GM12872 (cell line): Measurements from ENCODE around the gene RPGRIP1.

ENCODE experiments used
- TF ChIP-seq, protein P1 (sequence below): IDR thresholded peaks from 3 replicates; pipeline ENCODE4 v1.5.1; 2011; ENCODE audit warnings: low read depth, mild to moderate bottlenecking, low read length, moderate library complexity; ENCODE audit not compliant: insufficient read depth

The RPGRIP1 gene

DNA sequence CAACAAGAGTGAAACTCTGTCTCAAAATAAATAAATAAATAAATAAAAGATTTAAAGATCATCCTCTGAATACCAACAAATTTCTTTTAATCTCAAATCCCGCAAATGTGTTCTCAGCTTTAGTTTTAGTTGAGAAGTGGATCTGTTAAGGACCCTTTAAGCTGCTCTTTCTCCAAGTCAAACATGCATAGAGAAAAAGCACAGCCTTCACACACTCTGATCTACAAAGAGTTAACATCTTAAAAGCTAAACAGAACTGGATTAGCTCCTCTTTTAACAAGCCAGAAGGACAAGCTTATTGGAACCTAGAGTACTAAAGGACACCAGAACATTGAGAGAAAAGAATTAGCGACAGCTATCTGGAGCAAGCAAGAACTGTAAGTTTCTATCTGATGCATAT, at the start of gene RPGRIP1:
Gene RPGRIP1 (plus strand): TSS at position 301 of the 400 bp plus-strand sequence. CDS start 7,894 bp downstream, outside the sequence.
- TF ChIP-seq, protein P1, sequence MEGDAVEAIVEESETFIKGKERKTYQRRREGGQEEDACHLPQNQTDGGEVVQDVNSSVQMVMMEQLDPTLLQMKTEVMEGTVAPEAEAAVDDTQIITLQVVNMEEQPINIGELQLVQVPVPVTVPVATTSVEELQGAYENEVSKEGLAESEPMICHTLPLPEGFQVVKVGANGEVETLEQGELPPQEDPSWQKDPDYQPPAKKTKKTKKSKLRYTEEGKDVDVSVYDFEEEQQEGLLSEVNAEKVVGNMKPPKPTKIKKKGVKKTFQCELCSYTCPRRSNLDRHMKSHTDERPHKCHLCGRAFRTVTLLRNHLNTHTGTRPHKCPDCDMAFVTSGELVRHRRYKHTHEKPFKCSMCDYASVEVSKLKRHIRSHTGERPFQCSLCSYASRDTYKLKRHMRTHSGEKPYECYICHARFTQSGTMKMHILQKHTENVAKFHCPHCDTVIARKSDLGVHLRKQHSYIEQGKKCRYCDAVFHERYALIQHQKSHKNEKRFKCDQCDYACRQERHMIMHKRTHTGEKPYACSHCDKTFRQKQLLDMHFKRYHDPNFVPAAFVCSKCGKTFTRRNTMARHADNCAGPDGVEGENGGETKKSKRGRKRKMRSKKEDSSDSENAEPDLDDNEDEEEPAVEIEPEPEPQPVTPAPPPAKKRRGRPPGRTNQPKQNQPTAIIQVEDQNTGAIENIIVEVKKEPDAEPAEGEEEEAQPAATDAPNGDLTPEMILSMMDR = no peak

DNA sequence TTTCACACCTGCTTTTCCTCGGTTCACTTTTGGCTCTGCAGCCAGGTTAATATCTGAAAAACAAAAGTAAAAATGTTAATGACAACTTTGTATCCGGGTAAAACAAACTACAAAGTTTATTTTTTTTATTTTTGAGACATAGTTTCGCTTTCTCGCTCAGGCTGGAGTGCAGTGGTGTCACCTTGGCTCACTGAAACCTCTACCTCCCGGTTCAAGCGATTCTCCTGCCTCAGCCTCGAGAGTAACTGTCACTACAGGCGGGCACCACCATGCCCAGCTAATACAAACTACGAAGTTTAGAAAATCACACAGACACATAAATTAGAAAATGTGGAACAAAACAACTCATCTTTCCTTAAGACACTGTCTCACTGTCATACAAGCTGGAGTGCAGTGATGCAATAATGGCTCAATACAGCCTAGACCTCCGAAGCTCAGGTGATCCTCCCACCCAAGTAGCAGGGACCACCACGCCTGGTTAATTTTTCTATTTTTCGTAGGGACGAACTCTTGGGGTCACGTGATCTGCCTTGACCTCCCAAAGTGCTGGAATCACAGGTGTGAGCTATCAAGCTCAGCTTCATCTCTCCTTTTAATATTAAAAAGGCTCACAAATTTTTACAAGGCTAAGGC, 48.7 kb upstream of the RPGRIP1 start:
- TF ChIP-seq, protein P1 = no peak

DNA sequence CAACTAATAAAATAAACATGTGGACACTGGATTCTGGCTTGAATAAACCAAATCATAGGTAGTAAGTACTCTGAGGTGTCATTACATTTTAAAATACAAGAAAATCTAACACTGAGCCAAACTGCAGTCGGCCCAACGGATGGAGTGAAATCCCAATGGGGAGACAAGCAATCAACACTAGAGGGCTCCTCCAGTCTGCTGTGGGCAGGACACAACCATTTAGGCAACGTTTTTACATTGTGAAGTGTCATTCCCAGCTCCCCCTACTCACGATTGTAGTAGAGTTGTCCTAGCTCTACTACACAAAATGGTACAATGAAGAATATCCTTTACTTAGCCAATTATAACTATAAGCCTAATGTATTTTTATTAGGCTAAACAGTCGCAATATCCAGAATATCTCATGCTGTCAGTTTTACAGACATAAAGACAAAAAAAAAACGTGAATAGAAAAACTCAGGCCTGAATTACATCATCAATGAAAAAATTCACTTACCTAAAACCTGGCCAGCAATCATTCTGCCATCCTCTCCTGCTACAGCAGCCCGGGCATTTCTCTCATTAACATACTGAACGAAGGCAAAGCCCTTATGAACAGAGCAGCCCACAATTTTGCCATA, 46.3 kb upstream of the RPGRIP1 start:
- TF ChIP-seq, protein P1 = 0 out of 3 replicates have a peak, but pooled peaks have one; percentile 26

DNA sequence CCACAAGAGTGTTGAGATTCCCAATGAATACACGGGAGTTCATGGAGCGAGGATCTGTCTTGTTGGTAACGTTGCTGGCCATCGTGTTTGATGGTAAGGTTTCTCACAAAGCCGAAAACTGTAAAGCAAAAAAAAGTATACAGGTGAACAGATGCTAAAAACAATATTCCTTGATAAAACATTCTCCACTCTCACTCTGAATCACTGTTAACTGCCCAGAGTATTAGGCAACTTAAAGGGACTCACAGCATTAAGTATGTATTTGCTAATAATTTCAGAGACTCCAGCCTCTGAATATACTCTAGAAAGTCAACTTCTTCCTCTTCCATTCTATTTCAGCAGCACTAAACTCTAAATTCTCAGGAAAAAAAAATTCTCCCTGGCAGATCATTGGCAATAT, 45.8 kb upstream of the RPGRIP1 start:
- TF ChIP-seq, protein P1 = no peak

DNA sequence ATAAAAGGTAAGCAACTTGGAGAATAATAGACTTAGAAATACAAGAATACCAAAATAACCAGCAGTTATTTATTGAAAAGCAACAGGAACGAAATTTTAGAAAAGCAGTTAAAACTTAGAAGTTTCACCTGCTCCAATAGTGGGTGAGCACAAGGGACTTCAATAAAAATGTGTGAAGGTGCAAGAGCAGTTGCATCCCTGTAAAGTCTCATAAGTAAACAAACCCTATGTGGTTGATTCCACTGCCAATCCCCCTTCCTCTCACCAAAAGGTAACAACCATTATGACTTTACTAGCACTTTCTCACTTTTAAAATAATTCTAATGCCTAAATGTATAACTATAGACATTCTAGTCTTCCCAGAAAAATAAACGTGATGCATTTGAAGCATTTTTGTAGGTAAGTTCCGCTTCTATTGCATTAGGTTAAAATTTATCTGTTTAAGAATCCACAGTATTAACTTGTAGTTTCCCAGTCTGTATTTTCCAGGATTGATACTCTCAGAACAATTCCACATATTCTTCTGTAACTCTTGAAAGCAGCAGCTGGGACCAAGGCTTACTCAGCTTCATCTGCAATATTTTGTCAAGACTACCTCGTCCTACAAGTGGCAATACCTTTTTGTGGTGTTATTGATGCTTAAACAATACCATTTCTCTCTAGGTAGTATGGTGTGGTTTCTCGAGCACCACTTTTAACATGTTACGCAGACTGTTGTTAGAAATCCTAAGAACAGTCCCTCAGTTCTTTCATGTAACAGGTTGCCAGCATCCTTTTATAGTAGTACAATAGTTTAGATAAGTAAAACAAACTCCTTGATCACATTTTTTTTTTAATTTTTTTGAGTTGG, 42.7 kb upstream of the RPGRIP1 start:
- TF ChIP-seq, protein P1 = no peak

DNA sequence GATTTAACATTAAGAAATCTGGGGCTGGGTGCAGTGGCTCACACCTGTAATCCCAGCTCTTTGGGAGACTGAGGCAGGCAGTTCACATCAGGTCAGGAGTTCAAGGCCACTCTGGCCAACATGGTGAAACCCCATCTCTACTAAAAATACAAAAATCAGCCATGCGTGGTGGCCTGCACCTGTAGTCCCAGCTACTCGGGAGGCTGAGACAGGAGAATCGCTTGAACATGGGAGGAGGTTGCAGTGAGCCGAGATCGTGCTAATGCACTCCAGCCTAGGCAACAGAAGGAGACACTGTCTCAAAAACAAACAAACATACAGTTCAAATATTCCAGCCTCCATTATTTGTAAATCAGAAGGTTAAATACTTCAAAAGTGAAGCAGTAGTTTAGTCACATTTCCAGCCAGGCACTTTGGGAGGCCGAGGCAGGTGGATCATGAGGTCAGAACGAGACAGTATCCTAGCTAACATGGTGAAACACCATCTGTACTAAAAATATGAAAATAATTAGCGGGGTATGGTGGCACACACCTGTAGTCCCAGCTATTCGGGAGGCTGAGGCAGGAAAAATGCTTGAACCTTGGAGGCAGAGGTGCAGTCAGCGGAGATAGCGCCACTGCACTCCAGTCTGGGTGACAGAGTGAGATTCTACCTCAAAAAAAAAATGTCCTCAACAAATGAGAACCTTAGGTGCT, 40.9 kb upstream of the RPGRIP1 start:
- TF ChIP-seq, protein P1 = no peak

DNA sequence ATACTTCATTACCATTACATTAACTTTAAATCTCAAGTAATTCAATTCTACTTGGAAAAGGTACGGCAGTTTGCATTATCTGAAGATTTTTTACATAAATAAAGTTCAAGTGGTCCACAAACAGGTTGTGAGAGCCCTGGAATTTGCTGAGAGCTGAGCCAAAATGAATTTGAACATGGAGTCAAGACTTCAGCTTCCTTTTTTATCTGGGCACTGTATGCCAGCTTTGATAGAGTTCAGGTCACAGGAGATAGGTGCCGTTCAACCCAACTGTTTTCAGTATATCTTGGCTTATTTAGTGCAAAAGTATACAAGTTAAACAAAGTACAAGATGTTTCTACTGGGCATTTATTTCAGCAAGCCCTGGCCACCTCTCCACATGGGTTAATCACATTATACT, 39.5 kb upstream of the RPGRIP1 start:
- TF ChIP-seq, protein P1 = no peak
